Breast epithelium (tissue), 4 donors: ENCODE data around the gene SF3B2. TPM values are rescaled to one million over a fixed set of nuclear protein-coding genes. Genes with fewer than 3 reads are reported as not detected.
A peak's percentile ranks its signal among the peaks of the same experiment; 100 is the strongest.

Source experiments
- DNase-seq, 2 donors: peaks; one replicate each; pipeline ENCODE4 v3.0.0-alpha.2; 2019; ENCODE audit warnings: low spot score in 2 of 2
- H3K27ac ChIP-seq, 2 donors: fragments of 200-600 bp; sonication (generic) in 1 of 2; one replicate each; pipeline ENCODE4 v1.5.1; 2016 to 2019; ENCODE audit warnings: mild to moderate bottlenecking in 1 of 2
- H3K27me3 ChIP-seq, 2 donors: fragments of 200-600 bp; sonication (generic) in 1 of 2; one replicate each; pipeline versions ENCODE4 v1.5.1 to v1.6.0; 2017 to 2019; ENCODE audit warnings: control low read depth in 1 of 2, mild to moderate bottlenecking in 1 of 2
- H3K36me3 ChIP-seq: fragments of 200-600 bp; one replicate; pipeline ENCODE4 v1.5.1; 2019
- H3K4me1 ChIP-seq, 2 donors: fragments of 200-600 bp; sonication (generic); one replicate each; pipeline ENCODE4 v1.5.1; 2016 to 2019; ENCODE audit warnings: control low read depth in 1 of 2
- H3K4me3 ChIP-seq, 3 donors: fragments of 200-600 bp; sonication (generic); 1 replicate in 2 of 3; 2 replicates in 1 of 3; pipeline ENCODE4 v1.5.1; 2016 to 2019; ENCODE audit warnings: mild to moderate bottlenecking in 3 of 3, moderate library complexity in 2 of 3
- H3K9me3 ChIP-seq, 2 donors: fragments of 200-600 bp; sonication (generic) in 1 of 2; one replicate each; pipeline ENCODE4 v1.5.1; 2016 to 2019; ENCODE audit warnings: control low read depth in 1 of 2
- POLR2A ChIP-seq: fragments of 450-650 bp; IDR thresholded peaks from one replicate; pipeline ENCODE4 v1.6.1; 2016; ENCODE audit warnings: antibody characterized with exemption, mild to moderate bottlenecking, moderate library complexity
- POLR2AphosphoS5 ChIP-seq, 3 donors: sonication (generic); formaldehyde crosslinking; IDR thresholded peaks; one replicate each; pipeline ENCODE4 v1.6.1; 2017; ENCODE audit warnings: antibody characterized with exemption in 3 of 3
- intact Hi-C: fragments of 100-400 bp; cut with DNase I; formaldehyde crosslinking; loops from one replicate; pipeline ENCODE4 v1.15.1; 2023; ENCODE audit warnings: low total_unique reads
- total RNA-seq, 3 donors: library from RNA; depleted of rRNA; stranded (reverse); fragments of >200 nt; gene quantifications; one replicate each; pipeline ENCODE4 v1.1.0, GENCODE V29; 2016
- TF ChIP-seq, protein P1 (sequence below), 3 donors: fragments of 450-650 bp; IDR thresholded peaks; one replicate each; pipeline ENCODE4 v1.5.1; 2016 to 2017; ENCODE audit warnings: antibody characterized with exemption in 3 of 3, mild to moderate bottlenecking in 3 of 3, moderate library complexity in 3 of 3

Gene SF3B2
- total RNA-seq, 3 donors from 2014 or later, result 144 to 163 (median 154) TPM

DNA sequence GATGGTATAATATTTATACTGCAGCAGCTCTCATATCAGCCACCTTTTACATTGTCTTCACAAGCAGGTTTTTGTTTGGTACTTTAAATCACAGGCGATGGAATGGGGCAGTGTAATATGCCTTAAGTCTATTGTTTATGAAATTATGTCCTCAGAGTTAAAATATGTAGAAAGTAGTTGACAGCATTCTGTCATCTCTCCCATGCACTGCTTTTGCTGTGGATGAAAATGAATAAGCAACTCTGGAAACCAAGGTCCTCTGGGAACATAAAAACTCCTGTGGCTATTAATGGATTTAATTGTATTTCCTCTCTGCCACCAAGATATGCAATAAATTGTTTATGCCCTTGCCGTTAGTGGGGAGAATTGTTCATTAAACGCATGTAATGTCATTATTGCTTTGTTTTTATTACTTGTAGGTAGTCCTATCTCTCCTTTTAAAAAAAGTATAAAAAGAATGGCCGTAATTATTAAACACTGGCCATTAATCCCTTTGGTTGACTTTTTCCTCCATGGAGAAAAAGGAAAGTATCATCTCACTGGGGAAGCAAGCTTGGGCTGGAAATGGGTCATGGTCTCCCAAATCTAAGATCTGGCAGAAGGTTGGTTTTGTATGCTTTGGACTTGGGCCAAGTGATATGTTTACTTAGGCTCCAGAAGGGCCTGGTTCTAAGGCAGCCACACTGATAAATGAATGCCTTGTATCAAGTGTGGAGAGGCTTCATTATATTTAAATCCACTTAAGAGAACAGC lies 31.0 kb downstream of the SF3B2 start:
- intact Hi-C loops, result no loop called here
- Histone ChIP-seq H3K9me3 (no peaks in the 10 kb centered on the region), H3K36me3 (no peaks in the 10 kb centered on the region), H3K4me1 (peaks cover 0 to 19% of the 10 kb centered on the region in 2 donors), H3K4me3 (no peak overlapping the region), H3K27ac (peak overlapping the region; percentile 68), H3K27me3 (no peaks in the 10 kb centered on the region)
- DNase-seq, result no peak
- TF ChIP-seq, protein P1, sequence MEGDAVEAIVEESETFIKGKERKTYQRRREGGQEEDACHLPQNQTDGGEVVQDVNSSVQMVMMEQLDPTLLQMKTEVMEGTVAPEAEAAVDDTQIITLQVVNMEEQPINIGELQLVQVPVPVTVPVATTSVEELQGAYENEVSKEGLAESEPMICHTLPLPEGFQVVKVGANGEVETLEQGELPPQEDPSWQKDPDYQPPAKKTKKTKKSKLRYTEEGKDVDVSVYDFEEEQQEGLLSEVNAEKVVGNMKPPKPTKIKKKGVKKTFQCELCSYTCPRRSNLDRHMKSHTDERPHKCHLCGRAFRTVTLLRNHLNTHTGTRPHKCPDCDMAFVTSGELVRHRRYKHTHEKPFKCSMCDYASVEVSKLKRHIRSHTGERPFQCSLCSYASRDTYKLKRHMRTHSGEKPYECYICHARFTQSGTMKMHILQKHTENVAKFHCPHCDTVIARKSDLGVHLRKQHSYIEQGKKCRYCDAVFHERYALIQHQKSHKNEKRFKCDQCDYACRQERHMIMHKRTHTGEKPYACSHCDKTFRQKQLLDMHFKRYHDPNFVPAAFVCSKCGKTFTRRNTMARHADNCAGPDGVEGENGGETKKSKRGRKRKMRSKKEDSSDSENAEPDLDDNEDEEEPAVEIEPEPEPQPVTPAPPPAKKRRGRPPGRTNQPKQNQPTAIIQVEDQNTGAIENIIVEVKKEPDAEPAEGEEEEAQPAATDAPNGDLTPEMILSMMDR (IDR thresholded peaks at IDR 0.05), result no peak
- TF ChIP-seq POLR2AphosphoS5 (IDR thresholded peaks at IDR 0.05) (no peak), POLR2A (no peak)

DNA sequence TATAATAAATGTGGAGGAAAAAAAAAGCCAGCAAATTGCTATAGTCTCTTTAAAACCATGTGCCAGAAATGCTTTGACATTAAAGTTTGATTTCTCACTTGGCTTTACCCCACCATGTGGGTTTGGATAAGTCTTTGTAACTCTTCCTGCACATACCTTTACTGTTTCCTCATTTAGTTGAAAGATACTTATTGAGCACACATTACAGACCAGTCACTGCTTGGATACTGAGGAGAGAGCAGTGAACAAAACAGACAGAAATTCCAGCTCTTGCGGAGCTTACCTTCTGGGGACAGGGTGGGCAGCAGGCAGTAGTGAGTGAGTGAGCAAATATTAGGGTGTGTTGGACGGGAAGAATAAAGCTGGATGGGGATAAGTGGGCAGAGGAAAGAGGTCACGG lies 31.6 kb downstream of the SF3B2 start:
- Histone ChIP-seq H3K4me1 (peaks cover 0 to 19% of the 10 kb centered on the region in 2 donors), H3K9me3 (no peaks in the 10 kb centered on the region), H3K36me3 (no peaks in the 10 kb centered on the region), H3K27me3 (no peaks in the 10 kb centered on the region), H3K27ac (peak overlapping the region; percentile 68), H3K4me3 (no peak overlapping the region)
- intact Hi-C loops, result no loop called here
- DNase-seq, result no peak
- TF ChIP-seq POLR2AphosphoS5 (IDR thresholded peaks at IDR 0.05) (no peak), POLR2A (no peak)
- TF ChIP-seq, protein P1 (IDR thresholded peaks at IDR 0.05), result no peak

DNA sequence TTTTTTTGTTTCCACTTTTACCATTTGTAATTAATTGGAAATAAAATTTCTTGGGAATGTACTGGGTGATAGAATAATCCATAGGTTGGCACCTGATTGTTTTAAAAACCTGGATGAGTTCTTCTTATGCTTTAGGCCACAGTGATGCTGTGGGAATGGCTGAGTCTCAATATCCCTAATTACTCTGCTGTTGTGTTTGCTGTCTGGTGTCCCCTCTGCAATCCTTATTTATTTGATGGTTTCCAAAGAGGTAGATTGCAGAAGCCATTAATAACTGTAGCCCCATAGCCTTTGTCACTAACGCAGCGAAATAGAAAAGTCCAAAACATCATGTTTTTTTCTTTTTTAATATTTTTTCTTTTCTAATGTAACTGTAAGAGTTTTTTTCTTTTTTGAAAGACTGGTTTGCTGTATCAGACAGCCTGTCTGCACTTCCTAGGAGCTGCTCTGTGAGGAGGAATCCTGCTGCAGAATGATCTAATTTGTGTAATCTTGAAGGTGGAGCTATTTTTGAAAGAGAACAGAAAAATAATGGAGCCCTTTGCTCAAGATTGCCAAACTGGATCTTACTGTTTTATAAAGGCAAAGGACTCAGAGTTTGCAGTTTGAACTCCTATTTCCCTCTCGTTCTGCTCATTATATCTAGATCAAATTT lies 32.8 kb downstream of the SF3B2 start:
- Histone ChIP-seq H3K9me3 (no peaks in the 10 kb centered on the region), H3K36me3 (no peaks in the 10 kb centered on the region), H3K27me3 (no peaks in the 10 kb centered on the region), H3K4me3 (no peak overlapping the region), H3K27ac (no peak overlapping the region), H3K4me1 (peaks cover 0 to 19% of the 10 kb centered on the region in 2 donors)
- intact Hi-C loops, result no loop called here
- DNase-seq, result no peak
- TF ChIP-seq POLR2A, result no peak
- no peak for TF ChIP-seq POLR2AphosphoS5 (IDR thresholded peaks at IDR 0.05)
- TF ChIP-seq, protein P1 (IDR thresholded peaks at IDR 0.05), result no peak

DNA sequence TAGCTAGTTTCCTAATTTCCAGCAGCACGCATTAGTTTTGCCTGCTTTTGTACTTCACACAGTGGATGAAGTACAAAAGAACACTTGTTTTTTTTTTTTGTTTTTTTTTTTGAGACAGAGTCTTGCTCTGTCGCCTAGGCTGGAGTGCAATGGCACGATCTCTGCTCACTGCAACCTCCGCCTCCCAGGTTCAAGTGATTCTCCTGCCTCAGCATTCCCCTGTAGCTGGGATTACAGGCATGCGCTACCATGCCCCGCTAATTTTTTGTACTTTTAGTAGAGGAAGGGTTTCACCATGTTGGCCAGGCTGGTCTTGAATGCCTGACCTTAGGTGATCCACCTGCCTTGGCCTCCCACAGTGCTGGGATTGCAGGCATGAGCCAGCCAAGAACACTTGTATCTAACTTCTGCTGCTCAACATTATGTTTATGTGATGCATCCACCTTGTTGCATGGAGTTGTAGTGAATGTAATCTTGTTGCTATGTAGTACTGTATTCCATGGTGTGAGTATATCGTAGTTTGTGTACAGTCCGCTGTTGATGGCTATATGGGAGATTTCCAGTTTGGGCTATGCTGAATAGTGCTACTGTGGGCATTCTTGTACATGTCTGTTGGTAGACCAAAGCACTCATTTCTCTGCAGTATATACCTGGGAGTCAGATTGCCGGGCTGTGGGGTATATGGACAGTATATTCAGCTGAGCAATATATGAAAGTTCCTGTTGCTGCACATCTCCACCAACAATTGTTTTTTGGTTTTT lies 35.2 kb downstream of the SF3B2 start:
- intact Hi-C loops, result no loop called here
- DNase-seq, result no peak
- no peaks in the 10 kb centered on the region for H3K36me3 ChIP-seq
- H3K4me1 ChIP-seq, result peaks cover 0 to 6% of the 10 kb centered on the region in 2 donors
- H3K9me3 ChIP-seq, result no peaks in the 10 kb centered on the region
- TF ChIP-seq POLR2A (no peak), POLR2AphosphoS5 (IDR thresholded peaks at IDR 0.05) (no peak)
- TF ChIP-seq, protein P1 (IDR thresholded peaks at IDR 0.05), result no peak
- no peak overlapping the region for H3K27ac ChIP-seq
- no peaks in the 10 kb centered on the region for H3K27me3 ChIP-seq
- no peak overlapping the region for H3K4me3 ChIP-seq

GRCh38 chr11:66089067-66089466 lies 36.9 kb downstream of the SF3B2 start:
- H3K27me3 ChIP-seq, result no peaks in the 10 kb centered on the region
- H3K4me1 ChIP-seq, result no peaks in the 10 kb centered on the region
- H3K36me3 ChIP-seq, result no peaks in the 10 kb centered on the region
- H3K27ac ChIP-seq, result no peak overlapping the region
- no peak overlapping the region for H3K4me3 ChIP-seq
- TF ChIP-seq POLR2AphosphoS5 (IDR thresholded peaks at IDR 0.05), result no peak
- TF ChIP-seq POLR2A, result no peak
- TF ChIP-seq, protein P1 (IDR thresholded peaks at IDR 0.05), result no peak
- DNase-seq, result no peak
- H3K9me3 ChIP-seq, result no peaks in the 10 kb centered on the region
- intact Hi-C loops, result no loop called here
